ENCODE results near the gene EFCAB11.

The EFCAB11 gene

DNA sequence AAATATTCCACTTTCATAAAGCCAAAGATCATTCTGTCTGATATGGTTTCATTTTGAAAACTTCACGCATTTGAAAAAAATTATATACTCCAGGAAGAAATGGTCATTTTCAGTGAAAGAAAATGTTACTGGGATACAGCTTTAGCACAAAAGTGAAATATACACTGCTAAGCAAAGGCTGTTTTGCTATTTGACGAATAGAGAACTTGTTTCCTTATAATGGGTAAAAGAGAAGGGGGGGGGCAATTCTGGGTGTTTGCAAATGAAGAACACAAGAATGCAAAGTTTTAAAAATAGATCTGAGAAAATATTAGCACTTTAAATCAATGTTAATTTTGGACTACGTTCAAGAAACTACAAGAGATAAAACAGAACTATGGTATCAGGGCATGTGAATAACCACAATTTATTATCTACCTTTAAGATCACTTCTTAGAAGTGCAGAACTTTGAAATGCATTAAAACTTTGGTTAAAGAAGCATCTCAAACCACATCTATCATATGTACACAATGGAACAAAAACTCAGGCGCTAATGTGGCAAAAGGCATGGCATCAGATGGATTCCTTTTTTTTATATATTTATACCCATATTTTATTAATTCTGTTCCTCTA, 51.1 kb downstream of the EFCAB11 start:
- no peak overlapping the region for H3K4me2 ChIP-seq (ENCODE audit: low read length)

DNA sequence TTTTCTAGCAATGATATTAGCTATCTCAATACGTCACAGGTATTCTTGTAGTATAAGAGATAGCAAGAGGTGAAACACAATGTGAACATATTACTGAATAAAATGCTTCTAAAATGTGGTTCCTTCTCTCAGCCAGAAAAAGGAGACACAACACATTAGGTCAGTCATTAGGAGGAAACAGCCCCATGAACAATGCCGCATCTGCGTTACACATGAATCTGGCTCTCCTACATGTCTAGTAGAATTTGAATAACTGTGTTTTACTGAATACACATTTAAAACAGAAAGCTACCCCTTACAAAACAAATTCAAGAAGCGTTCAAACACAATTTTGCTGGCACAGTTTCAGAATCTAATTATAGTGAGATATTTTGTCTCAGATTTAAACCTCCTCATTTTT, 51.6 kb downstream of the EFCAB11 start:
- no peaks in the 10 kb centered on the region for H3K27me3 ChIP-seq (ENCODE audit: insufficient read depth, low read length)
- no peak overlapping the region for H3K9ac ChIP-seq (ENCODE audit: low read length)
- H3K9me3 ChIP-seq (ENCODE audit: low read length), result no peaks in the 10 kb centered on the region
- H3K36me3 ChIP-seq (ENCODE audit: insufficient read depth, low read length), result no peaks in the 10 kb centered on the region
- H3K9me2 ChIP-seq (ENCODE audit: low read depth, low read length), result no peaks in the 10 kb centered on the region
- H3K4me3 ChIP-seq (ENCODE audit: low read depth, low read length, poor library complexity, severe bottlenecking), result no peak overlapping the region
- no peak overlapping the region for H3K4me2 ChIP-seq (ENCODE audit: low read length)
- H3K79me2 ChIP-seq (ENCODE audit: insufficient read depth, low read length), result no peaks in the 10 kb centered on the region
- no peak overlapping the region for H2AFZ ChIP-seq (ENCODE audit: low read length)
- no peak overlapping the region for H3K27ac ChIP-seq (ENCODE audit: low read depth, low read length, poor library complexity, severe bottlenecking)
- no peaks in the 10 kb centered on the region for H3K4me1 ChIP-seq (ENCODE audit: insufficient read depth, low read length, severe bottlenecking)
- no peaks in the 10 kb centered on the region for H3F3A ChIP-seq (ENCODE audit: insufficient read depth, low read length)
- TF ChIP-seq, protein P1, sequence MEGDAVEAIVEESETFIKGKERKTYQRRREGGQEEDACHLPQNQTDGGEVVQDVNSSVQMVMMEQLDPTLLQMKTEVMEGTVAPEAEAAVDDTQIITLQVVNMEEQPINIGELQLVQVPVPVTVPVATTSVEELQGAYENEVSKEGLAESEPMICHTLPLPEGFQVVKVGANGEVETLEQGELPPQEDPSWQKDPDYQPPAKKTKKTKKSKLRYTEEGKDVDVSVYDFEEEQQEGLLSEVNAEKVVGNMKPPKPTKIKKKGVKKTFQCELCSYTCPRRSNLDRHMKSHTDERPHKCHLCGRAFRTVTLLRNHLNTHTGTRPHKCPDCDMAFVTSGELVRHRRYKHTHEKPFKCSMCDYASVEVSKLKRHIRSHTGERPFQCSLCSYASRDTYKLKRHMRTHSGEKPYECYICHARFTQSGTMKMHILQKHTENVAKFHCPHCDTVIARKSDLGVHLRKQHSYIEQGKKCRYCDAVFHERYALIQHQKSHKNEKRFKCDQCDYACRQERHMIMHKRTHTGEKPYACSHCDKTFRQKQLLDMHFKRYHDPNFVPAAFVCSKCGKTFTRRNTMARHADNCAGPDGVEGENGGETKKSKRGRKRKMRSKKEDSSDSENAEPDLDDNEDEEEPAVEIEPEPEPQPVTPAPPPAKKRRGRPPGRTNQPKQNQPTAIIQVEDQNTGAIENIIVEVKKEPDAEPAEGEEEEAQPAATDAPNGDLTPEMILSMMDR (IDR thresholded peaks at IDR 0.05; ENCODE audit: low read length), result no peak
- TF ChIP-seq EZH2 (IDR thresholded peaks at IDR 0.05; ENCODE audit: borderline replicate concordance, low read length), result no peak
- H4K20me1 ChIP-seq (ENCODE audit: insufficient read depth, low read length), result no peaks in the 10 kb centered on the region

More for the DNA sequence above, 51.1 kb downstream of the EFCAB11 start:
- Histone ChIP-seq H3K27ac (ENCODE audit: low read depth, low read length, poor library complexity, severe bottlenecking) (no peak overlapping the region), H3K9me3 (ENCODE audit: low read length) (no peaks in the 10 kb centered on the region), H3K9me2 (ENCODE audit: low read depth, low read length) (no peaks in the 10 kb centered on the region), H3K4me3 (ENCODE audit: low read depth, low read length, poor library complexity, severe bottlenecking) (no peak overlapping the region), H4K20me1 (ENCODE audit: insufficient read depth, low read length) (no peaks in the 10 kb centered on the region), H3K27me3 (ENCODE audit: insufficient read depth, low read length) (no peaks in the 10 kb centered on the region), H3K36me3 (ENCODE audit: insufficient read depth, low read length) (no peaks in the 10 kb centered on the region), H2AFZ (ENCODE audit: low read length) (no peak overlapping the region), H3F3A (ENCODE audit: insufficient read depth, low read length) (no peaks in the 10 kb centered on the region), H3K4me1 (ENCODE audit: insufficient read depth, low read length, severe bottlenecking) (no peaks in the 10 kb centered on the region), H3K9ac (ENCODE audit: low read length) (no peak overlapping the region), H3K79me2 (ENCODE audit: insufficient read depth, low read length) (no peaks in the 10 kb centered on the region)
- TF ChIP-seq EZH2 (IDR thresholded peaks at IDR 0.05; ENCODE audit: borderline replicate concordance, low read length), result no peak
- TF ChIP-seq, protein P1 (IDR thresholded peaks at IDR 0.05; ENCODE audit: low read length), result no peak

DNA sequence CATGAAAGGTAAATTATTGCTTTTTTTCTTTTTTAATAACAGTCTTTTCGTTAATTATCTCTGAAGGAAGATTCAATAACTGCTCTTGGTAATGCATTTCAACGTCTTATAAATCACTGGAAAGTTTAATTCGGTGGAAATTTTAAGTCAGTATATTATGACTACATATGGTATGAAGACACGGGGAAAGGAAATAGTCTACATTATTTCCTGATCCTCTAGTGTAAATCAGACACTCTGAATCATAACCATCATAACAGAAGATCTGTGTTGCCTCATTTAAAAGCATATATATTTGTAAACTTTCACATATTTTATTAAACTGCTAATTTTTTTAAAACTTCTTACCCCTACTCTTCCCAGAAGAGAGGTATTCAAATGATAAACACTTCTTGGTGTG, 53.7 kb downstream of the EFCAB11 start:
- no peak for TF ChIP-seq EZH2 (IDR thresholded peaks at IDR 0.05; ENCODE audit: borderline replicate concordance, low read length)
- TF ChIP-seq, protein P1 (IDR thresholded peaks at IDR 0.05; ENCODE audit: low read length), result no peak
- H3F3A ChIP-seq (ENCODE audit: insufficient read depth, low read length), result no peaks in the 10 kb centered on the region
- no peak overlapping the region for H3K4me2 ChIP-seq (ENCODE audit: low read length)
- H3K27me3 ChIP-seq (ENCODE audit: insufficient read depth, low read length), result no peaks in the 10 kb centered on the region
- H3K9ac ChIP-seq (ENCODE audit: low read length), result no peak overlapping the region
- no peaks in the 10 kb centered on the region for H3K4me1 ChIP-seq (ENCODE audit: insufficient read depth, low read length, severe bottlenecking)
- no peak overlapping the region for H3K4me3 ChIP-seq (ENCODE audit: low read depth, low read length, poor library complexity, severe bottlenecking)
- H3K79me2 ChIP-seq (ENCODE audit: insufficient read depth, low read length), result no peaks in the 10 kb centered on the region
- no peaks in the 10 kb centered on the region for H3K36me3 ChIP-seq (ENCODE audit: insufficient read depth, low read length)
- no peak overlapping the region for H2AFZ ChIP-seq (ENCODE audit: low read length)
- H3K9me3 ChIP-seq (ENCODE audit: low read length), result no peaks in the 10 kb centered on the region
- no peaks in the 10 kb centered on the region for H3K9me2 ChIP-seq (ENCODE audit: low read depth, low read length)
- H3K27ac ChIP-seq (ENCODE audit: low read depth, low read length, poor library complexity, severe bottlenecking), result no peak overlapping the region
- no peaks in the 10 kb centered on the region for H4K20me1 ChIP-seq (ENCODE audit: insufficient read depth, low read length)
